Cerebellar cortex (tissue), 1 donor: ENCODE measurements around the gene HOXB5.

Experiments
- DNase-seq: peaks from one replicate; pipeline ENCODE4 v3.0.0-alpha.2; 2015; ENCODE audit warnings: low spot score

The HOXB5 gene

DNA sequence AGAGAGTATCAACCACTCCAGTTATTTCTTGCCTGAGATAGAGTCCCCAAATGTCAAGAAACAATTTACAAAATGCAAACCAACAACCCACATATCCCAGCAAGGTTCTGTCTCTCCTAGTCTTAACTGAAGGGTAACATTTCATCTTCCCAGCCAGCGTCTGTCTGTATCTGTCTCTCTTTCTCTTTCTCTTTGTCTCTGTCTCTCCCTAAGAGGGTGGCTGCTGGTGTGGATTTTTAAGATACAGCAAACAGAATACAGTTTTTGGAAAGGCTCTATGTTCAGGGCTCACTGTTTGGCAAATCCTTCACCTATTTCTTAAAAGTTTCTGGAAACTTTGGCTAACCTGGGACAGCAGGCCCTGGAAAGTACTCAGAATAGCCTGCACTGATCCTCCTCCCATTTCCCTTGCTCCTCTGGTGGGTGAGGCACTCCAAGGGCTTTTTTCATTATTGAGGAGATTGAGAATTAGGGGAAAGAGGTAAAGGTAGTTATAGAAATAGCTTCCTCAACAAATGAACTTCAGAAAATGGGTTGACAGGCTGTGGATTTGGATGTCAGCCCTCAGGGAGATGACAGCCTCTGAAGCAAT lies 21.7 kb downstream of the HOXB5 start:
- no peak for DNase-seq

DNA sequence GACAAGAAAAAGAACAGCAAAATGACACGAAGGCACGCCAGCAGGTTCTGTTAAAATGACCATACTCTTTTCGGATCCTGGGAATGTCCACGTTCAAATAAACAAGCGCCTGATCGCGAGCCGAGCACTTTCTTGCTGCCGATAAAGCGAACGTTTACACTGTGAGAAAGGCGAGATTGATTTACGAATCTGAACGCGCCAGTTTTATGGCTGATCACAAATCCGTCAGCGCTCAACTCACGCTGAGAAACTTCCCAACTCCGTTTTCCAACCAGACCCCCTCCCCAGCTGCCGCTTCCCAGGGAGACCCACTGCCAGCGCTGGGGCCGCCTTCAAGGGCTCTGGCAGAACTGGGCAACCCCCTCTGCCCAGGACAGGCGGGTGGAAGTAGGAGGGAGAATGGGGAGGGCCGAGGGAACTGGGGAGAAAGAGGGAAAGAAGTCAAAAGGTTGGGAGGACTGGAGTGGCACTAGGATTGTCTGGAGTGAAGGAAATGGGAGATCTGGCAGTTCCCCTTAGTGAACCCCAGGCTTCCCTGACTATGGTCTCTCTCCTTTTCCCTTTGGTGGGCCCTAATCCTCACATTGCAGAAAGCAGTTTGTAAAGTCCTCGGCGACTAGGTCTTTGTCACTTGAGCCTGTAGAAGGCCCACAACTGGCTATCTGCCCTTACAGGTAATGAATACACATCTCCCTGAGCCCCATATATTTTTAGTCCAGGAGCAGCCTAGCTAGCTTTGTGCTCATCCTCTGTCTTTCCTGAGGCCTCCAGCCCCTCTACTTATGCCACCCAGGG lies 22.4 kb downstream of the HOXB5 start:
- no peak for DNase-seq

DNA sequence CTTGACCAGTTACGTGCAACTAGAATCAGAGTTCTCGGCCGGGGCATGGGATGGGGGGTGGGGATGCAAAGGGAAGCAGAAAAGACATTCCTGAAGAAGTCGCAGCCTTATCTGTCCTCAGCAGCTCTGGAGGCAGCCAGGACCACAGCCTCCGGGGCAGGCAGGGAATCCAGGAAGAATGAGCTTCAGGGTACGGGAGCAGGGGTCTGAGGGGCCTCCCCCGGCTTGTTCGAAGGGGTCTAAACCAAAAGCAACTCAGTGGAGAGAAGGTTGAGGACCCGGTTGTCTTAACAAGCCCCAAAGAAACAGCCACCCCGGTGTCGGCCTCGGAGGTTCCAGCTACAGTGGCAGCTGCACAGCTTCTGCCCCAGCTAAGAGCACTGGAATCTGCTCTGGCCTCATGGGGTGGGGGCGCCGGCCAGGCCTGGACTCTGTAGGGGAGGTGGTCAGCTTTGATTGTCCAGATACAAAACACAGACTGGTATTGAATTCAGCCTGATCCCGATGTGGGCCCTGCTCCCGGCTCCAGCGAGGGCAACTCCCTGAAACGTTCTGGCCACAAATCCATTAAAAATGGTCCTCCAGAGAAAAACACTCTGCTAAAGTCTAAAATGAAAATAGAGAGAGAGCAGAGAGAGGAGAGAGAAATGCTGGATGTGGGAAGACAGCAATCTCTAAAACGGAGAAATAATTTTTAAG lies 23.1 kb downstream of the HOXB5 start:
- DNase-seq: no peak

DNA sequence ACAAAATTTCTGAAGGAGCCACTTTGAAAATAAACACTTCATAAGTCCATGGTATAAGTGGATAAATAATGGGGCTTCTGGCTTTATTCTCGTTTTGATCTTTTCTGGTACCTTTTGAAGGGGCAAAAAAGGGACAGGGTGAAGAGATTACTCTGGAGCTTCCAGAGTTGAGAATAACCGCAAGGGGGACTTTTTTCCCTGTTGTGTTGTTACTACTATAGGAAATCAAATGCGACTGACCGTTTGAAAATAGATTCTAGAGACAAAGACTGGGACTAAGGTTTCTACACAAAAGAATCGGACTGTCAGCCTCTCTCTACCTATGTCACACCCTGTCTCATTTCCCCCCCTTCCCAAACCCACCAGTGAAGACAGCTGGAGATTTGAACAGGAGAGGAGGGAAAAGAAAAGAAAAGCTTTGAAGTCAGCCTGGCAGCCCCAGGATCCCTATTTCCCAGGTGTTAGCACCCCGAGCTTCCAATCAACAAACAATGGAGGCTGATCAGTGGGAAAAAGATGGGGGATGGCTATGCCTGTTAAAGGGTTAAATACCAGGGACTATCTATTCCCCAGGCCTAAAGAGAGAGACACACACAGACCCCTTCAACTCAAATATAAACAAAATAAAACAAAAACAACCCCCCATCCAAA lies 23.8 kb downstream of the HOXB5 start:
- DNase-seq: no peak

DNA sequence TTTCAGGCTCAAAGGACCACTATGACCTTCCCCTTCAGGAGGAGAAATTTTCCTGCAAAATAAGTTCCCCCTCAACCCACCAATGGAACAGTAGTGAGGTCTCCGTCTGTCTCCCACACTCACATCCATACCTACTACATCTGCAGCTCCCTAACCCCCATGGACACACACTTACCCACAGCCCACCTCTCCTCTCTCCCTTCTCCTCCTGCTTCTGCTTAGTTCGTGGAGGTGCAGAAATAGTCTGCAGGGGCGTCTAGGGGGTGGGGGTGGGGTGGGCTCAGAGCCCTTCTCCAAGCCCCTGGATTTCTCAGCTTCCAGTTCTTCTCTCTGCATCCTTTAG lies 24.4 kb downstream of the HOXB5 start:
- no peak for DNase-seq

DNA sequence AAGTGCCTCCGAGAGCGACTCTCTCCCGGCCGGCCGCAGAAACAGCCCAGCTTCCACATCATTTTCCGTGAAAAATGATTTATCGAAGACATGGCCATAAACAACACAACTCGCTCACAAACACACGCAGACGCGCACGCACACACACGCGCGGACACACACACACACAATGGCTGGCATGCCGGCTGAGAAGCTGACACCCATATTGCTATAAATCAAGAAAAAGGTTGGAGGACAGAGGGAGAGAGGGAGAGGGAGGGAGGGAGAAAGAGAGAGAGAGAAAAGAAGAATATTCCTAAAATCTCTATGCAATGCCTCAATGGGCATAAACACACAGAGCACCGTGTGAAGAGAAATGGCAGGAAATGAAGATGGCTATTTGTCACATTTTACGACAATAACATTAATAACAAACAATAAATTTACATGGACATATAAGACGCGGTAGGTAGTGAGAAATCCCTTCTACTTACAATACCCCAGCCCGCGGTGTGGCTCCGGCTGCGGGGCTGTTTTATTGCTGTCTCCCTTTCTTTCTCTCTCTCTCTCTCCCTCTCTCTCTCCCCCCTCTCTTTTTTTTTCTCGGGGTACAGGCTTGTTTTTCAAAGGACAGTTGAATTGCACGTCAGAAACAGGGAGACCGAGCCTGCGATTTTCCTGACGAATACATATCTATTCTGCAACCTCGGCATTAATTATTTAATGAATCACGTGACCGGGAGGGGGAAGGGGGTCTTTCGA lies 24.9 kb downstream of the HOXB5 start:
- no peak for DNase-seq

DNA sequence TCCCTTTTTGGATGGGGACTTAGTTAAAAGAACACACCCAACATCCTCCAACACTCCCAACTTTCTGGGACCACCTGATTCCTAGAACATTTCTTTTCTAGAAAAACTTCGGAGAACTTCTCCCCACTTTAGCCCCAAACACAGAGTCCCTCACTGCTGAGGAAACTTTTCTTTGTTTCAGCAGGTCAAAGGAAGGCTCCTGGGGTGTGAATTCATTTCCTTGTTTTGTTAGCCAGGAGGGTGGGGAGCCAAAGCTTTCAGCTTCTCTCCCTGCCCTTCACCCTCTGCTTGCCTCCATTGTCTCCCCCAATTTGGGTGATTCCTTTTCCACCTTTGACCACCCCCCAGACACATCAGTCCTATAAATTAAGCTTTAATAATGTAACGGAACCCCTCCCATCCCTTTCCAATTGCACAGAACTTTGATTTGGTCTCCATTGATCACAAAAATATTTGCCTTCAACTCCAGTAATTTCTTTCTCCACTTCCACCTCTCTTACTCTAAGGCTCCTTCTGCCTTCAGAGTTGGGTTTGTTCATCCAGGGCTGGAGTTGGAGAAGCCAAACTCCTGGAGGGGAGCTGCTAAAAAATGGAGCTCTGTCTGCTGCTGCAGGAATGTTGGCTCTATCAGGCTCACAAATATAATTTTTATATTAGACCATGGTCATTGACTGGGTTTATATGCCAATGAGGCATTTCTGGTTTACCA lies 25.8 kb downstream of the HOXB5 start:
- no peak for DNase-seq

DNA sequence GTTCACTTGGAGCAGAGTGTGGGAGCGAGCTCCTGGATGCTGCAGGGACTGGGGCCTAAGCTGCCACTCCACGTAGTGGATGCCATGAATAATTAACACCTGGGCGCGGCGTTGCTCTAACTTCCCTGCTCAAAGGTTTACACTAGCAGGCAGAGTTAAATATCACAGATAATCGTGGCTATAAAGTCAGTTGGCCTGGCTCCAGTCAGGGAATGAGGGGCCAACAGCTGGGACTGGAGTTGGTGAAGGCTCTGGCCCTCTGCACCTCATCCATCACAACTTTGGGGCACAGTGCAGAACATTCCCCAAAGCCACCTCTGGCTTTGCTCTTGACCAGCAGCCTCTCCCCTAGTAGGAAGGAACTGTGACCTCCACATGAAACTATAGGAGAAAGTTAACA lies 26.4 kb downstream of the HOXB5 start:
- no peak for DNase-seq

DNA sequence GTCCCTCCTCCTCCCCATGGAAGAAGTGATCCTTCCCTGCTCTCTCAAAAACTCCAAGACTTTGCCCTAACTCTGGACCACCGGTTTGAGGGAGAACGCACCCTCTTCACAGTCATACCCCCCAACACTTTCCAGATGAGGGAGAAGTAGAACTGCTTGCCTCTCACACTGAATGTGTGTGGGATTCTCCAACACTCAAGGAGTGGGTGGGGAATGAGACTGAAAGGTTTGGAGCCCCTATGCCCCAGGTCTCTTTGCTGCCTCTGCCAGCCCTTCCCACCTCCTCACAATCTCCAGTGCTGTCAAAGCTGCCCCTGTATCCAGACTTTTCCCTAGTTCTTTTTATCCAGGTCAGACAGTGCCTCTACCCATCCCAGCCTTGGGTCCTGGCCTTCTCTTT lies 26.9 kb downstream of the HOXB5 start:
- DNase-seq: no peak

DNA sequence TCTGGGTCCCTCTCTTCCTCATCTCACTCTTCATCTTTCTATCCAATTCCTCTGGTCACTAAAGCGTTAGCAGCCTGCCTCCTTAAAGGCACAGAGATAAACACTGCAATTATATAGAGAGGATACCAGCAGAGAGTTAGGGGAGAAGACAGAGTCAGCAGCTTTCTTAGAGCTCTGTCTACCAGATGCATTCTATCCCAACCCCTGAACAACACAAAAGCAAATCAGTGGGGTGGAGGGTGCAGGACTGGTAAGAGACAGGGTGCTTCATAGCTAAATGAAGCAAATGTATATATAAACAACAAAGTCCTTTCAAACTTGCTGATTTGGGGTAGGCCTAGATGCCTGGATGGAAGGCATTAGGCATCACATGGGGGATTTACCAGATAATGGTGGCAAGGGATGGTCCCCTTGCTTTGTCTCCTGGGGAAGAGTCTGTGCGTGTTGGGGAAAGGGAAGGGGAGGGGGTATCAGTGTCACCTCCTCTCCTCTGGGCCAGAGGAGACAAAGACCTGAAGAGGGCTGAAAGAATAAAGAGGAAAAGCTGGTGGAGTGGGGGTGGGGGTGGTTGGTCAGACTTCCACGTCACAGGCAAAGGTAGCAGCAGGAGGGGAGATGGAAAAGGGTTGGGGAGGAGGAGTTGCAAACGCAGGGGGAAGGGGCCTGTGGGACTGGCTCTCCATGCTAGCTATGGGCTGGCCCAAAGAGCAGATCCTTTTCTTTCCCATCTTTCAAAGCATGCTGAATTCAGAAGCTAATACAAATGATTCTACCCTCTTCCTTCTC lies 27.5 kb downstream of the HOXB5 start:
- DNase-seq: no peak

DNA sequence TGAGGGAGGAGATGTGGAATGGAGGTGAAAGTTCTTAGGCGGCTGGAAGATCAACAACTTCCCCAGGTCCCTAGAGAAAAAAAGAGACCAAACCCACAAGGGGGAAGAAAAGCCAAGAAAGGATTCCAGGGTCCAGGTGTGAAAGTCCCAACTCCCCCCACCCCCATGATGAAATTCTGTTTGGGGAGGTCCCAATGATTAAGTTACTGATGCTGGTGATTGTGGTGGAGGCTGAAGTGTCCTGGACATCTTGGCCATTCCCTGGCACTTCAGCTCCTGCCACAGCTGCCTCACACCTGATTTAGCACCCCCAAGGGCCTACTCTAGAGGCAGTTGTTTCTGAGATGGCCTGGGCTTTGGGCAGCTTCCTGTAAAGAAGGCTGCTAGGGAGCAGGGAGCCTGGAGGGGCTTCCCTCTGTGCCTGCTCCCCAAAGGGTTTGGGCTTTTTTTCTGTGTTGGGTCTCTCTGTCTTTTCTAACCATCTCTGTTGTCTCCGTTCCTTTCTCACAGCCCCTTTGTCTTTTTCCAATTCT lies 28.5 kb downstream of the HOXB5 start:
- DNase-seq: no peak

DNA sequence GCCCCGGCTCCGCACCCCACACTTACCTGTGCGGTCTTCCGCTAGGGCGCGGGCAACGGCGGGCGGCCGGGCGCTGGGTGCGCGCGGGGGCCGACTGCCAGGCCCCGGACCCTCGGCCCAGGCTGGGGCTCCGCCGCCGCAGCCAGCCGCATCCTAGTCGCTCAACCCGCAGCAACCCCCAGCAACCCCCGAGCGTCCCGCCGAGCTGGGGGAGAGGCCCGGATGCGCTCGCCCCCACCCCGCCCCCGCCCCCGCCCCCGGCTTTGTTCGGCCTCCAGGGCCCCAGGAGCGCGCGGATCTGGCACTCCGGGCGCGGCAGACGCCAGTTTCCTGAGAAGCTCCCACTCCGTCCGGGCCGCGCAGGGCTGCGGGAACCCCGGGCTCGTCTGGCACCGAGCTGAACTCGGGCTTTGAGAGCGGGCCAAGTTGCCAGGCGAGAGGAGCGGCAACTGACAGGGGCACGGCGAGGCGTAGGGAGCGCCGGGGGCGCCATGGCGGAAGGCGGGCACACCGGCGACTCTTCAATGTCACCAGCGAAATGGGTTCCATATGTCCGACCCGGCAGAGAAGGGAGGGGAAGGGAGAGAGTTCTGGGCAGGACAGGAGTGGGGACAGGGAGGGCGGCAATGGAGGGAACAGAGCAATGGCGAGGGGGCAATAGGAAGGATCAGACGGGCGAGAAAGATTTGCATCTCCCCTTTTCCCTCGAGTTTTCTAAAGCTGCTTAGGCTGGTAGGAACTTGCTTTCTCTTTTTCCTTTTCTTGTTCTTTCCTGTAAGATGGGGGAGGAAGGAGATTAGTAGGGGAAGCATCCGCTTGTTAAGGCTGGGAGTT lies 29.2 kb downstream of the HOXB5 start:
- DNase-seq: no peak

DNA sequence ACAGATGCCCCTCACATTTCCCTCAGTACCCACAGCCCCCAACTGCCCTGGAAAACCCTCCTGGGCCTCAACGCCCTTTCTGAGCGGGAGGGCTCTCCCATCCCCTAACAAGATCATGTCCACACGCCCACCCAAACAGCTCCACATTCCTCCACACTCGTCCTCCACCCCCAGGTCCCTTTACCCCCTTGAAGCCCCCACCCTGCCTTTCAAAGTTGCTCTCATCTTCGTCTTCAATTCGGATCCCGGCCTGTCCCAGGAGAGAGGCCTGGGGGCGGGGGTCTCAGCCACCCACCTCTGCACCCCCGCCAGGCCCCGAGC lies 29.8 kb downstream of the HOXB5 start:
- no peak for DNase-seq

DNA sequence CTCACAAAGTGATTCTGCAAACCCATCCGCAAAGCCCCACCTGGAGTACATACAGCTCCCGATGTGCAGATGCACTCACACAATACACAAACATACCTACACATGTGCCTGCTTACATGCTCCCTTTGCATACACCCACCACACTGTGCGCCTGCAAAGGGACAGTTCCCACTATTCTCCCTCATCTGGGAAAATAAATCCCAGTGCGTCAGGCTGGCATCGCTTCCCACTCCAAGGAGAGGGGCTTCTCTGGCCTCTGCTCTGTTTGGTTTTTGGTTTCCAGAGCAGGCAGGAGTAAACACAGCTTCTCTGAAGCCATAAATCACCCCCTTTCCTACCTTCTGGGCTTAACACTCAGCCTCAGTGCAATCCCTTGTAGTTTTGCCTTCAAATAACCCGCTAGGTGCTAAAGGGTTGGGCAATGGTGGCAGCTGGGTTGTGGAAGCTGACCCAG lies 30.2 kb downstream of the HOXB5 start:
- DNase-seq: no peak

DNA sequence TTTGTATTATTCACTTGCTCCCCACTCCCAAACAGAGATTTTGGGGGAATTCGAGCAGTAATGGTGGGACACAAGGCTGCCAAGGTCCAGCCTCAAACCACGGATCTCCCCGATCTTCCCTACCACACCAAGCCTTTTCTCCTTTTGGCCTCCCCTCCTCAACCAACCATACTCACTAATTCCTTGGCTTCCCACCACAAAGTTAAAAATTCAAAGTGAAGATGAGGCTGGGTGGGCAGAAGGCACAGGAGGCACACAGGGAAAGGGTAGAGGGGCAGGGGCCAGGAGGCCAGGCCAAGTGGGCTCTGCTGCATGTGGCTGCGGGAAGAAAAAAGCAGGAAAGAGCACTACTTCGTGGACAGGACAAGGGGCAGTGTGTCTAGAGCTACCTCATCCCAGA lies 30.6 kb downstream of the HOXB5 start:
- no peak for DNase-seq

DNA sequence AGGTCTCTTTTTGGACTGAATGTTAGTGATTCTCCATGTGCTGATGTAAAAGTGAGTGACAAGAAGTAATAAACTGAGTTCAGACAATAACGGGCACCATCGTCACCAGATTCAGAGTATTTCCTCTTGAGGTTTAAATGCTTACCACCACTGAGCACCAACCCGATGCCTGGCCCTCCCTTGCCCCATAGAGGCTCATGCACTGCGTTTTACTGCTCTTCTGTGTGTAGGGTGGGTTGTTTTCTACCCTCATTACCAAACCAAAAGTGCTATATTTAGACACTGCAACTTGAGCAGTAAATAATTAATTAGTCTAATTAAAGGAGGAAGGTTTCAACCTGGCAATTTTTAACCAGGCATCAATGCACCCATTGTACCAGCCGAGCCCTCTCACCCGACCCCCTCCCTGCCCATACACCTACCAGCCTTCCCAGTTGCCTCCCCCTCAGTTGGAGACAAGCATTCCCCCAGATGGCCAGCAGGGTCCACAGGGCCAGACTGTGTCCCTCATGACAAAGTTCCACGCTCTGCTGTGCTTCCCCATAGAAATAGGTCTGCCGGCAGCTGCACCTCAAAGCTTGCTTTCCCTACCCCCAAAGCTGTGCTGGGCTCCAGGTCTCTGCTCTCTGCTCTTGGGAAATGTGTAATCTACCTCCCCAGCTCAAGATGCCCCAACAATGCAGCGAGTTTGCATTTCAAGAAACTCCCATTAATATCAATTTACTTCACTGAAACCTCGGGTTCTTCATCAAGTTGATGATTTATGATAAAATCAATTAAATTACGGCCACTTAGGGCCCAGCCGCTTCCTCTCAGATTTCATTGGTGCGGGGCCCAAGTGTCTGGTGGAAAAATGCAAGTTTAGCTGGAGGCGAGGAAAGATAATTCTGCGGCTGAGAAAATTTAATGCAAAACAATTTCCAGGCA lies 31.4 kb downstream of the HOXB5 start:
- DNase-seq: no peak

DNA sequence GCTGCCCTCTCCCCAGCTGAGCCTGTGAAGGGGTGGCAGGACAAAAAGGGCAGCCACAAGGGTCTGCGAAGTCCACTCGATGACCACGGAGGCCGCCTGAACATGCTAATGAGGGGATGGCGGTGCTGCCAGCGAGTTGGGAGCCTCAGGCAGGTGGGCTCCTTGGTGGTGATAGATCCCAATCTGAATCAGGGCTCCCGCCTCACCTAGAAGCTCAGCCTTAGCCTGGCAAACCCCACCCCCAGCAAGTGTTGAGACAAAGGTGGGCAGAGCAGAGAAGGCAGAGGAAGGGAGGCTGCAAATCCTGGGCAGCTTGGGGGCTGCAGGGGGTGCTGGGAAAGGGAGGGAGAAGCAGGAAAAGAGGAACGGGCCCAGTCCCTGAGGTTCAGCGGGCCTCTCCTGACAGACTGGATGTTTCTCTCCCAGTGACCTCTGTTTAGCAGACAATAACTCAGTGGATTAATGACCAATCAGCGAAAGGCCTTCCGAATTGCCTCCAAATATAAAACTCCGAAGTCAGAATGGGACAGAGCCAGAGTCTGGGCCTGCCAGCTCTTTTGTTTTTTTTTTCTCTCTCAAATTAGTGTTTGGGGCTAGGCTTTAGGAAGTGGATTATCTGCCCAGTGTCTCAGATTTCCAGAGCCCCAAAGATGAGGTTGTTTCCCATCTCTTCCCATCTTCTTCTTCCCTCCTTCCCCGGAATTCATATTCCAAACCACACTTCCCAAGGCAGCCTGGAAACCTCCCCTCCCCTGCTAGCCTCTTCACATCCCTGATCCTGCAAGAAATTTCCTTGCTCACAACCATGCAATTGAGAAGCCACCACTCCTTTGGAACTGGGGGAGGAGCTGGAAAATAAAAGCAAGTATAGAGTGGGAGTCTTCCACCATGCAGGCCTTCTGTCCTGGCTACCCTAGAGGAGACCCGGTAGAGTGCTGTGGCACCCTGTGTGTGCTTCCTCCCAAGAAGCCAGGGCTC lies 33.5 kb downstream of the HOXB5 start:
- DNase-seq: no peak
